Cerebellar nuclear complex (tissue), 1 donor: ENCODE measurements around the gene HDGFL1.

Experiments
- DNase-seq, 2 experiments: peaks; one replicate each; lab custom pipeline; 2025; lab: John Stamatoyannopoulos, UW

The HDGFL1 gene

DNA sequence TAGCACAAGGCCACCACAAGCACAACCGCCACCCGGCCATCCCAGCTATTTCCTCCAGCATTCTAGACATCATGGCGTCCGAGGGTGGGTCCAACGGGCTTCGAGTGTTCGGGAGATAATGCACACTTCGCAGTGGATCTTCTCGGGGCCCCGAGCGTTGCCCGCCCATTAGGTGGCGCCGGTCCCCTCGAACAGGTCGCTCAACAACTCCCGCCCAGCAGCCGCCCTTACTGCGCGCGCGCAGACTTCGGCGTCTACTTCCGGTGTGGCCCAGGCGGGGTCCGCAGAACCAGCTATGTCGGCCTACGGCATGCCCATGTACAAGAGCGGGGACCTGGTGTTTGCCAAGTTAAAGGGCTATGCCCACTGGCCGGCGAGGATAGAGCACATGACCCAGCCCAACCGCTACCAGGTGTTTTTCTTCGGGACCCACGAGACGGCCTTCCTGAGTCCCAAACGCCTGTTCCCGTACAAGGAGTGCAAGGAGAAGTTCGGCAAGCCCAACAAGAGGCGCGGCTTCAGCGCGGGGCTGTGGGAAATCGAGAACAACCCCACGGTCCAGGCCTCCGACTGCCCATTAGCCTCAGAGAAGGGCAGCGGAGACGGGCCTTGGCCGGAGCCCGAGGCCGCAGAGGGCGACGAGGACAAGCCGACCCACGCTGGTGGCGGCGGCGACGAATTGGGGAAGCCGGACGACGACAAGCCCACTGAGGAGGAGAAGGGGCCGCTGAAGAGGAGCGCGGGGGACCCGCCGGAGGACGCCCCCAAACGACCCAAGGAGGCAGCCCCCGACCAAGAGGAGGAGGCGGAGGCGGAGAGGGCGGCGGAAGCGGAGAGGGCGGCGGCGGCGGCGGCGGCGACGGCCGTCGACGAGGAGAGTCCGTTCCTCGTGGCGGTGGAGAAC, at the start of gene HDGFL1:
Gene HDGFL1, plus strand, starts transcription at position 286 of the 904 bp plus-strand sequence. Its CDS starts 10 bp downstream, at position 296.
- DNase-seq: no peak

DNA sequence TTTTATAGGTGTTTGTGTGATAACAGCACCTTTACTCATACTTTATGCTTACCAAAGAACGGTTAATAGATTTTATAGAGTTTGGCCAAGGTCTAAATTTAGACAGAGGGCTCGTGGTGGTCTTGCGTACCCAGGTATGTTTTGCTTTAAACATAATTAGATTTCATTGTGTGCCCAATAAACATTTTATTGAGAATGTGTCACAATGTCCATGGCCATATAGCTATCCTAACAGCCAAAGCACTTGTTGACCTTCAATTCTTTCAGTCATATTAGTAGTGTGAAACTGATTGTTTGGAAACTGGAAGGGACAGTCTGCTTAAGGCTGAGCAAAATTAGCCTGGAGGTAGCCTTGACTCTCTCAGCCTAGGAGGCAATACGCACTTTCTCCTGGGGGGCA, 48.3 kb upstream of the HDGFL1 start:
- no peak for DNase-seq

DNA sequence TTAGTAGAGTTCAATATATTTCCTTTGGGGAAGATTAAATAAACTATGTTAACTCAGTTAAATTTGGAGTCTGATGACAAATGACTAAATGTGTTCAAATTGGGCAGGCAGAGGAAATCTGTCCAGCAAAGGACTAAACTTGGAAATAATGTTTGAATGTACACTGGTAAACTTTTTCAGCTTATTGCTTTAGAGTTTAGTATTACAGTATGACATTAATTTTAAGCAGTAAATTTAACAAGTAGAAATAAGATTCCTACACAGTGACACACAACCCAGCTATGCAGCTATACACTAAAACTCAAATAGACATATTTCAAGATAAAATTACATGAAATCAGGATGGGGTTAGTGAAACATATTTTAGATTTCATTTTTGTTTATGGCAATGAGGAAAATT, 42.6 kb upstream of the HDGFL1 start:
- DNase-seq: no peak

DNA sequence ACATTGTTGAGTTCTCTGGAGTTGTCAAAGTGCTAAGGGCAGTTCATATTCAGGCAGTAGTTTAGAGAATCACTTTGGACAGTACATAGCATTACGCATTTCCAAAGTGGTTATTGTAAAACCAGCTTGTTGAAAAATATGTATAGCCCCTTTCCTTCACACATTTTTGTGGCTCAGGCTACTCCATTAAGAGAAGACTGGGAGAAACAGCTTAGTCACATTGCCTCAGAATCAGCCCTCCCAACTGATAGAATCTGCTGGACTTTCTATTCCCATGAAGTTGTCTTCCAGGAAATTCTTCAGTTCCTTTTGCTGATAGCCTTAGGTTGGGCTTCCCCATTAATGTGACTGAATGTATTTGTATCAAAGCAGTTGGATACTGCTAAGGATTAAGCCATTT, 39.5 kb upstream of the HDGFL1 start:
- DNase-seq: no peak

DNA sequence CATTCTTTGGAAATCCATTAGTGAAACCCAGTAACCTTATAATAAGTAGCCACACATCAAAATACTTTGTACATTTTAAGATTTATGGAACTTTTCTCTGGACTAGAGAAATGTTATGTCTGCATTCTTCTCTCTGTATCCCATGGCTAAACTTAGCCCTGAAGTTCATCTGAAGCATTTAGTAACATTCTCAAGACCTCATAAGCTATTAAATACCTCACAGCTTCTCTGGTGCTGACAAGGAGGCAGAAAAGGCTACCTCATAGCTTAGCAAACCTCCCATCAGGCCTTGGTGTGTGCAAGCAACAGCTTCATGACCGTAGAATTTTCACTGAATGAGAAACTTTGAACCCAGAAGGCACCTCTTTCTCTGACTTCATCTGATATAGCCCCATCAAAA, 38.9 kb upstream of the HDGFL1 start:
- no peak for DNase-seq

DNA sequence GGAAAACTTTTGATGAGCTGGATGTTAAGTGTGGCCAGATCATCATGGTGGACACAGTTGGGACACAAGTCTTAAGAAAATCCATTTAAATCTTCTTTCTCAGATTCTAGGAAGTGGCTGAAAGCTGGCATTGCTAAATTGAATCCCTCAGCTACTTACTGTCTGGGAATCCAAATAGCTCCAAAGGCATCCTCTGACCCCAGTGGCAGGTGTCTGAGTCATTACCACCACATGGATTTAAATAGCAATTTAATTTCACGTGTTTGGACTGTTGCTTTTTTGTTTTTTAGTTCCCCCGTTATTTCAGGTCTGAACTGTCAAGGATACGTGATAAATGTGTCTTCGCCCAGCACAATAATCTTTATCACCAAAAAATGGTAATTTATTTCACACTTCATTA, 33.2 kb upstream of the HDGFL1 start:
- DNase-seq: no peak

DNA sequence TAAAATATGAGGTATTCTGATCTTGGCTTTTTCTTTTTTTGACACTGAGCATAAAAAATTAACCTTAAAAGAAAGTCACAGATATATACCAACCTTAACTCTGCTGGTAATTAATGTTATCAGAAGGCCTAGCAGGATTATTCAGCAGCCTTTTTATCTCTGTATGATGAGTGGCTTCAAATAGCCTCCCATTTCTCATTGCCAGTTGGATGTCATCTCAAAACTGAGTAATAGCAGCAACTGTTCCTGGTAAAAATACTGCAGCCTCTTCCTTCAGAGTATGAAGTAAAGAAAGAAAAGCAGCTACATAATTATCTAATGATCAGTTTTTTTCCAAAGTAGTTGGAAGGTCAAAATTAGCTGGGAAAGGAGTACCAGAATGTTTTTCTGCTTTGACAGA, 24.9 kb upstream of the HDGFL1 start:
- DNase-seq: no peak

DNA sequence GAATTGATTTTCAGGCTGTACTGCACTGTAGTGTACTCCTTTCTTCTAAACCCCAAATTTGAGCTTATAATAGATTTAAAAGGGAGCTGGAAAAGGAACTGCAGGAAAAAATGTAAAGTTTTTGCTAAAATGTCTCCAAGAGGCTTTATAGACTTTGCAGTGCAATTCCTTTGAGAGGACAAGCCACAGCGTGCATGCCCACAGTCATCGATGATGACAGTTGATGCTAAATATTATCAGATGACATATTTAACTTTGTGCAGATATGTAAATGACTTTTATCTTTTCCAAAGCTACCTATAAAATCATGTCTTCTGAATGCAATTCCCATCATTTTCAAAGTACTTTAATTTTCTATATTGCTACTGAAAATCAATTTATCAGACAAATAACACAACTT, 24.3 kb upstream of the HDGFL1 start:
- DNase-seq: no peak

DNA sequence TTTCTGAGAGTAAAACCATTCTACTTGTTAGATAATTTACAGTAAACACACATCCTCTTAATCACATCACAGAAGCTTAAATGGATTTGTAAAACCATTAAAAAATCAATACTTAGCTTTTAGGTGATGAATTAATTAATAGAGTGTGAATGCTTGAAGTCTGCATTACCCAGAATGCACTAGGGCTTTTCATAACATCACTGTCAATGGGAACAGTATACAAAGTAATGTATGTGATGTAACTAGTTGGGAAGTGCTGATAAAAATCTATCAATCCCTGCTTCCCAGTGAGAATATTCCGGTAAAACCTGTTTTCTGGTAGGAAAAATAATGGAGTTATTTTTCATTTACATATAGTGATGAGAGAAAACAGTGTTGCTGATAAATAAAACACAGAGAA, 23.1 kb upstream of the HDGFL1 start:
- no peak for DNase-seq

DNA sequence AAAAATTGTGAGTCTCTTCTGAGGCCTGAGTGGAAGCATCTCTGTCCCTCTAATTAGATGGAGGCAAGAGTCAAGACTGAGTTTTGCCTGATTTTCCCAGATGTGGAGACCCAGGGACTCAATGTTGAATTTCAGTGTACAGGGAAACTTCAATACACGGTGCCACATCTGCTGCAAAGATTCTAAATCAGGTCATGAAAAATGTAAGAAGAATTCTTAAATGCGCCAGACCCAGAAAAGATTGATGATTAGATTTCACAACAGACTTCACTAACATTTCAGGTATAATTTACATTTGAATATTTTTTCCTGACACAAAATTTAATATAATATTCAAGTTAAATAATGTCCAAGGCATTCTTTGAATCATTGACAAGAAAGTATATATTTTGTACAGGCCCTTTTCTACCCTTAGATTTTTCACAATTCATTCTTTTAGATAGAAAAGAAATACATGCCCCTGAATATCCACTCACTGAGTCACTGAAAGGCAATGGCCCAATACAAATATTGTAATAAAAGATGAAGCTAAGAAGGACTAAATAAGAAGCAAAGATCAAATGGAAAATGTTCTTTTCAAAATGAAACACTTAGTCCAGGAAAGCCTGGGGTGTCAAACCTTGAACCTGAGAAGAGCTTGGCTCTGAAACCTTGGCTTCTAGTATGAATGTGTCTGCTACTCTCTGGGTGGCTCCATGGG, 18.2 kb upstream of the HDGFL1 start:
- no peak for DNase-seq

DNA sequence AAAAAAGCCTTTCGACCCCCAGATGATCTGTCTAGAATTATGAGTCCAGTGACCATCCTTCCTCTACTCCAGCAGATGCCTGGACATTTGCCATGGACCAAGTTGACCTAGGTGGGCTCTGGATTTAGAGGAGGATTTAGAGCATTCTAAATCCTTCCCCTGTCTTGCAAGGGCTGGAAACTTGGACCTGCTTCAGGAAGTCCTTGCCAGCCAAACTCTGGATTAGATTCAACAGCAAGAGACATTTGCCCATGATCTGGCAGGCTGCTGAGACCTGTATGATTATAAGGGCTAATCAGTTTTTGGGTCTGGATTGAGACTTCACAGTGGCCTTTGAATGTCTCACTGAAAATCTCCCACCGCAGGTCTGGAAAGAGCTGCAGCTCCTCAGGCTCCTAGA, 13.1 kb upstream of the HDGFL1 start:
- no peak for DNase-seq

DNA sequence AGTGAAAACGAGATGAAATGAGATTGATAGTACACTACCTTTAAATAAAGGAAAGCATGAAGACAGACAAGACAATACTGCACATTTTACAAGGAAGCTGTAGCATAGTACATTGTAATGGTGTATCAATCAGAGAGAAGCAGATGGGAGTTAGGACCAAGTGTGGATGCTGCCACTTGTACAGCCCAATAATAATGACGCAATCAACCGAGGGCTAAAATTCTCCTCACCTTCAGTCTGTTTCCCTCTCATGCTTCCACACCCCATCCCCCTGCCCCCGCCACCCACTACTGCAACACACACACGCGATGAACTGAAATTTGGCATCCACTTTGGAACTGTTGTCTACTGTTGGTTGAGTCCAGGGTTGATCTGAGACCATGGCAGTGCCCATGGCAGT, 12.4 kb upstream of the HDGFL1 start:
- DNase-seq: no peak

DNA sequence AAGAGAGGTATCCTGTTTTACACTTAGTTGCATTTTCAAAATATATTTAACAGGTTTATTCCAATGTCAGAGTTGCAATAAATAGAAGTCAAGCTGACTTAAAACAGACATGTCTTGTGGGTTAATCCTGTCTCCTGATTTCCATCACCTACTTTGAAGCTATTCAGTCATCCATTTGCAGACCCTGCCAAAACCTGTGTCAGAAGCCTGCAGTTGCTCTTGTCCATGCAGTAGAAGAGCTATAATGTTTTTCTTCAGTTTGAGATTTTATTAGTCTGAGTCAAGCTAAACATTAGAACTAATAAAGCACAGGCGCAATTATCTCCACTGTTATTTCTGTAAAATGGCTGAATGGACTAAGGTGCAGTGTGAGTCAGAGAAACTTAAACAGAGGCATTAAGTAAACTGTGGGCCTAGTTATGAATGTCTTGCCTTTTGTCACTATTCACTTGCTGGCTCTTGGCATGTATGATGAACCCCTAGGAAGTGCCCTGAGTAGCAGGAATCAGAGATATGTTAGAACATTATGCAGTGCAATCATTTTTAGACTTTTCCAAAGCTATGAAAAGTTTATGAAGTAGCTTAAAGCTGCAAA, 11.0 kb upstream of the HDGFL1 start:
- DNase-seq: no peak

DNA sequence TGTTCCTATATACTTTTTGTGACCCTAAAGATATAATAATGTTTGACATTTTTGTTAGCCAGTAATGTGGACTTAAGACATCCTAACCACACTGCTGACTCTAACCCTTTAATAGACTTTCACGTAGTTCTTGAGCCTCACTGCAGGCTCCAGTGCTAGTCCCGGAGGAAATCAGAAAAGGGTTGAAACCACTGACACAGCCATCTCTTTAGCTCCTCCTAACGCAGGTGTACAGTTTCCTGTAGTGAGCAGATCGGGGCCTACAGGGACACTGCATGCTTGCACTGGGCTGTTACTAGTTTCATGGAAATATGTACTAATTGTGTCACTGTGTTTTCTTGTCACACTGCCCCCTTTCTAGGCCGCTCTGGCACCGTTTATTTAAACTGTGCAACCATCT, 512 bp upstream of the HDGFL1 start:
- DNase-seq: no peak

DNA sequence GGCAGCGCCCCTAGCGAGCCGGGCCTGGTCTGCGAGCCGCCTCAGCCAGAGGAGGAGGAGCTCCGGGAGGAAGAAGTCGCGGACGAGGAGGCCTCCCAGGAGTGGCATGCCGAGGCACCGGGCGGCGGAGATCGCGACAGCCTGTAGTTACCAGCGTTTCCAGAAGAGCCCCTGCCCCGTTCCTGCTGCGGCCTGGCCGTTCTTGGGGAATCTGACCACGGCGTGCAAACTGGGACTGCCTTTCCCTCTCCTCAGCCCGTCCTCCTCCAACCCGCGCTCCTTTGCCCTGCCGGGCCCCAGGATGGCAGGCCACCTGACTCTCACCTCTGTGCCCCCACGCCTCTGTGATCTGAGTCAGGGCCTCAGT, 802 bp downstream of the HDGFL1 start:
- DNase-seq: no peak

DNA sequence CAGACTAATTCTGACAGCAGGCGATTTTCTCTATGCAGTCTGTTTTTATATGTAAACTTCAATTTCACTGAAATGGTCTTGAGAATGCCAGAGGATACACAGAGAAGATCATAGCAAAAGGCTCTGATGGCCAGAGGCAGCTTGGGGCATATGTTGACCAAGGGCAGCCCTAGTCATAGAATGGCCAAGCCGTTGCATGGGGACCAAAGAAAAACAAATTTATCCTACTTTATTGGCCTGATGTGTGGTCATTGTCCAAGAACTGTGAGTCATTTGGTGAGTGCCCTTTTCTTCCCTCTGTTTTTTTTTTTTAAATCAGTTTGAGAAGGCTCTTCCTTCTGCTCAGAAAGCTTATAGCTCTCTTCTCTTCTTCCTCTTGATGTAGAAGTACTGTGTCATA, 5.8 kb downstream of the HDGFL1 start:
- no peak for DNase-seq

DNA sequence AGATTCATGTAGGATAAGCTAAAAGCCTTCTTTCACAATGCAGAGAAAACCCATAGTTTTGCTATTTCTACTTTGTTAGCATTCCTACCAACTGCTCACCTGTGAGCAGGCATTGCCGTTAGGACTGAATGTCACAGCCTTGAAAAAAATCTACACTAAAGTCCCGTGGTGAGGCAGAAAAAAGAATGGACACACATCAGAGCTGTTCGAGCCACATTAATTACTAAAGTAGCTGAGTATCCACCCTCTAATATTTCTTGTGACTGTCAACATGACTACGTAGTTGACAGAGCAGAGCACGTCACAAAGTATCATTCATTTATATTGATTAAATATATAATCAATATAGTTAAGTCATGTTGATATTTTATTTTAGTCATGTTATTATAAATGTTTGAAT, 10.1 kb downstream of the HDGFL1 start:
- DNase-seq: no peak

DNA sequence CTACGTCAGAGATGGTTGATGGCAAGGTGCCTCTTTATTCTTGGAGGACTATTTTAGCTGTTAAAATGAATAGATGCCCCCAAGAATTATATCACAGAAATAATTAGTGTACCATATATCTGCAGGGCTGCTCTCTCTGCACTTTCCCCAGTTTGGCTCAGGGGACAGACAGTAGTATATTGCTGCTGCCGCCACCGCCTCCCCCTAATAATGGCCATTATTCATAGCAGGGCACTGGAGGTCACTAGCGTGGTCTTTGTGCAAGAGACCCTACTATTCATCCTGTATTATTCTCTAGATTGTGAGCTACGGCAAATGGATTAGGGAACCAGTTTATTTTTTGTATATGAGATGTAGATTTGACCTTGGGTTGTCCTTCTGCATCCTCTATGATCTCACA, 11.0 kb downstream of the HDGFL1 start:
- DNase-seq: no peak

DNA sequence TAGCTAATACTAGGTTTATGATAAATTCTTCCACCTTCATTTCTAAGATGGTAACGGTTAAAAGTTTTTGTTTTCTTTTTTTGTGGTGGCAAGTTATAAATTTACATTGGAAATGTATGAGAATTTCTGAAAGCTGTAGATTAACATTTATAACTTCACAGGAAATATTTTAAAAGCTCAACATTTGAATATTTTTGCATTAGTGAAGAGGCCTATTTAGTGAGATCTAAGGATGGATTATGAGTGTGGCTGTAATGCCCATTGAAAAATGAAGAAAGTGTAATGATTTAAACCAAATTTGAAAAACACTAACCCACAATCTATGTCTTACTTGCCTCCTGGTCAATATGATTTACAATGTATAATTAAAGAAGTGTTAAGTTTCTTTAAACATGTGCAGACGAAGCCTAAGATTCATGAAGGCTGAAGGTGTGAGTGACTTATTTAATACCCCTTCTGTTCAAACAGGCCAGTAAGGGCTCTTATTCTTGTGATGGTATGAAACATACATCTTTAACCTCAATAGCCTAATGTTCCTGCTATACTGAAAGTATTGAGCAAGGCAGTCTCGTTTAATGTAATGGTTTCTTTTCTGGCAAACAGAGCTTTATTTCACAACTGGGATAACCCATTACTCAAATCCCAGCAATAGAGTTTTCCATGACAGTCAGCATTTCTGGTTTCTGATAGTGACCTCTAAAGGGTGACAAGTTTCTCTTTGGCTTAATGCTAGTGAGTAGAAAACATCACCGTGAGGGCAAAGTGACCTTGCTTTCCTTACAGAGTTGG, 13.2 kb downstream of the HDGFL1 start:
- no peak for DNase-seq

DNA sequence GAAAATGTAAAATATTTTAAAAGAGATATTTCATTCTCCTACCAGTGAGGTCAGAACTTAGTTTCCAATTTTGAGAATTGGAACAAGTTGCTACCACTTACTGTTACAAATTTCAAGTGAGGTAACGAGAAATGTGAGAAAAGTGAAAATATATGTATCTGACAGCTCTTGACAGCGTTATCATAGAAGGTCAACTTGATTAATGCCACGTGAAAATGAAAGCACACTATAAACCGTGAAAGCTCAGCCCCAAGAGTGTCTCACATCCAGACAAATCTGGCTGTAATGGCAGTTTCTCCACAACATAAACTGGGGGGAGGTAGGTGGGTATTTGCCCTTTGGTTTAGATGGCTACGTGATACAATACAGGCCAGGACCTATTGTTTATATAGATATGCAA, 13.9 kb downstream of the HDGFL1 start:
- no peak for DNase-seq

DNA sequence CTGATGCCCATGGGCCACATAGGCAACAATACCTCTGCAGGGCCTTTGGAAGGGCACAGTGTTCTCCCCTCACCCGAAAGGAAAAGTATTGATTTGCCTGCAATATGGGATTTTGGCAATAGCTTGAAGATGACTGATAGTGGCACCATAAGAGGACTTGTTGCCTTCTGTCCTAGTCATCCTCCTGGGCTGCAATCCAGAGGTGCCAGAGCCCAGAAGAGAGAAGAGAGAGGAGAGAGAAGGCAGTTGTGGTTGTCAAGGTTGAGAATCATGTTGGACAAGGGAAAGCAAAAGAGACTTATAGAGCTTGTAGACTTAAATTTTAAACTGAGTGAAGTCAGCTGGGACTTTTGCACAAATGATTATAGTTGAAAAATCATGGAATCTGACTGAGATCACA, 14.6 kb downstream of the HDGFL1 start:
- no peak for DNase-seq

DNA sequence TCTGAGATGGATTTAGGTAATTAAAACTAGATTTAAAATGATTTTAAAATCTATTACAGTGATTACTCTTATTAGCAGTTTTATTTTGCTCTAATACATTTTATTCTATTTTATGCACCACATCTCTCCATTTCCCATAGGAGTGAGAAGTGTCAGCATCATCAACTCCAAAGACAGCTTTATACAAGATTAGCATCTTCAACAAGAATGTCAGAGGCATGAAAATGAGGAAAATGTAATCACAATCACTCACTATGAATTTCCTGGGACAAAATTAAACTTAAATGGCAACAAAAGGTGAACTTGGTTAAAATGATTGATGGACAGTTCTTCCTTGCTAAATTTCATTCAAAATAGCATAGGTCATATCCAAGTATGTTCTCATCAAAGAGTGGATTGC, 19.8 kb downstream of the HDGFL1 start:
- no peak for DNase-seq
